ENCODE measurements around the gene CA5A. TPM values are rescaled to one million over a fixed set of nuclear protein-coding genes. Genes with fewer than 3 reads are reported as not detected.

CA5A gene
- total RNA-seq, 1 donor from 2014 or later: not detected

GRCh38 chr16:87951552-87952538 is 15.5 kb upstream of the CA5A start:
- H3K4me3 ChIP-seq (ENCODE audit: low read depth, low read length): peak overlapping the region; percentile 77
- peak; percentile 65 for DNase-seq (ENCODE audit: low read depth)
- peak; percentile 18 for TF ChIP-seq CTCF (conservative IDR thresholded peaks at IDR 0.05; ENCODE audit: low read depth, low read length)

GRCh38 chr16:87950765-87951551 is 14.6 kb upstream of the CA5A start, which contains the start of gene BANP:
BANP (plus strand) TSS chr16:87951434; CDS start chr16:87975116, 23,682 bp downstream.
- peak; percentile 91 for DNase-seq (ENCODE audit: low read depth)
- TF ChIP-seq CTCF (conservative IDR thresholded peaks at IDR 0.05; ENCODE audit: low read depth, low read length): peak; percentile 44
- H3K4me3 ChIP-seq (ENCODE audit: low read depth, low read length): peak within 1 kb of the TSS; percentile 84

GRCh38 chr16:87949071-87949744 is 12.9 kb upstream of the CA5A start:
- no peak overlapping the region for H3K4me3 ChIP-seq (ENCODE audit: low read depth, low read length)
- DNase-seq (ENCODE audit: low read depth): no peak
- TF ChIP-seq CTCF (conservative IDR thresholded peaks at IDR 0.05; ENCODE audit: low read depth, low read length): no peak

- no peak for TF ChIP-seq CTCF (conservative IDR thresholded peaks at IDR 0.05; ENCODE audit: low read depth, low read length)
These were observed 12.4 kb upstream of the CA5A start for GRCh38 chr16:87948735-87949070.

GRCh38 chr16:87948119-87948545 is 11.8 kb upstream of the CA5A start:
- DNase-seq (ENCODE audit: low read depth): no peak
- H3K4me3 ChIP-seq (ENCODE audit: low read depth, low read length): peak overlapping the region; percentile 3
- TF ChIP-seq CTCF (conservative IDR thresholded peaks at IDR 0.05; ENCODE audit: low read depth, low read length): no peak

More at GRCh38 chr16:87948735-87949070, 12.4 kb upstream of the CA5A start:
- no peak overlapping the region for H3K4me3 ChIP-seq (ENCODE audit: low read depth, low read length)
- DNase-seq (ENCODE audit: low read depth): no peak

- no peak for TF ChIP-seq CTCF (conservative IDR thresholded peaks at IDR 0.05; ENCODE audit: low read depth, low read length)
- no peak for DNase-seq (ENCODE audit: low read depth)
These were observed 11.2 kb upstream of the CA5A start for GRCh38 chr16:87947356-87948118.

More at GRCh38 chr16:87947356-87948118, 11.2 kb upstream of the CA5A start:
- peak overlapping the region; percentile 3 for H3K4me3 ChIP-seq (ENCODE audit: low read depth, low read length)
